NCI-H748 treated with DMSO at 0.1 percent for 48 hours (cell line): Measurements from ENCODE around the gene PALLD.

Experiments used
- DNase-seq: peaks from one replicate; lab custom pipeline; 2025; lab: John Stamatoyannopoulos, UW

Gene PALLD

DNA sequence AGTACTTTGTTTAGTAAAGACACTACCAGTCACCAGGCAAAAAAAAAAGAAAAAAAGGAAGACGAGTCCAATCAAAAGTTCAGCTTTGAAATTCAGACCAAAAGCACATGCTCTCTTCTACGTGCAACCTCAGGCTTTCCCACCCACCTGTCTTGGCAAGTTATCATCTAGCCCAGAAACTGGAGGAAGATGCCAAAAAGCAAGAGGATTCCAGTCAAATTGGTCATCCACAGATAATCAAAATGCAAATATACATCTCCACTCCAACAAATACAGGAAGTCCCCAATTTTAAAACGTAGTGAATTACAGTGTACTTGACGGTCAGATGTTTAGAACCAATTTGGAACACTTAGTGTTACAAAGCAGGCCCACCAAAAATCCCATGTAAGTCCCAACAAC lies 96.5 kb downstream of the PALLD start:
- no peak for DNase-seq

GRCh38 chr4:168594121-168594520 lies 97.3 kb downstream of the PALLD start:
- DNase-seq: no peak

DNA sequence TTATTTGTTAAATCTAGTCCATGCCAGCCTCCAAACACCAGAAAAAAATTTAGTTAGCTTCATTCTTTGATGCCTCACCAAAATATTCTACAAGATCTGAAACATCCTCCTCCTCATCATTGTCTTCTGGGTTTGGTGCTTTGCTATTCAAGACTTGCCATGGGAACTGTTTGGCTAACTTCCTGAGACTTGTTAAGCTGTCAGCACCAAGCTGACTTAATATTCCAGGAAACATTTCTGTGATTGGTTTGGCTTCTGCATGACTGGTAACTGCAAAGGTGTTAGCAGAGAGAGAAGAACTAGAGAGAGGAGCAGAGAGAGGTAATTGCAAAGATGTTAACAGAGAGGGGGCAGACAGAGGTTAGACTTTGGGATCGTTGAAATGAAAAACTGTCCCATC lies 101.3 kb downstream of the PALLD start:
- no peak for DNase-seq

- no peak for DNase-seq
These were observed 104.1 kb downstream of the PALLD start for GRCh38 chr4:168600796-168601583.

- DNase-seq: no peak
These were observed 105.0 kb downstream of the PALLD start for GRCh38 chr4:168601899-168602298.

- DNase-seq: no peak
These were observed 107.9 kb downstream of the PALLD start for GRCh38 chr4:168604496-168605373.

- no peak for DNase-seq
These were observed 108.6 kb downstream of the PALLD start for GRCh38 chr4:168605411-168605810.

- no peak for DNase-seq
These were observed 110.4 kb downstream of the PALLD start for GRCh38 chr4:168607215-168607614.

GRCh38 chr4:168608771-168609170 lies 111.9 kb downstream of the PALLD start:
- no peak for DNase-seq

- DNase-seq: no peak
These were observed 112.5 kb downstream of the PALLD start for GRCh38 chr4:168609369-168609768.

DNA sequence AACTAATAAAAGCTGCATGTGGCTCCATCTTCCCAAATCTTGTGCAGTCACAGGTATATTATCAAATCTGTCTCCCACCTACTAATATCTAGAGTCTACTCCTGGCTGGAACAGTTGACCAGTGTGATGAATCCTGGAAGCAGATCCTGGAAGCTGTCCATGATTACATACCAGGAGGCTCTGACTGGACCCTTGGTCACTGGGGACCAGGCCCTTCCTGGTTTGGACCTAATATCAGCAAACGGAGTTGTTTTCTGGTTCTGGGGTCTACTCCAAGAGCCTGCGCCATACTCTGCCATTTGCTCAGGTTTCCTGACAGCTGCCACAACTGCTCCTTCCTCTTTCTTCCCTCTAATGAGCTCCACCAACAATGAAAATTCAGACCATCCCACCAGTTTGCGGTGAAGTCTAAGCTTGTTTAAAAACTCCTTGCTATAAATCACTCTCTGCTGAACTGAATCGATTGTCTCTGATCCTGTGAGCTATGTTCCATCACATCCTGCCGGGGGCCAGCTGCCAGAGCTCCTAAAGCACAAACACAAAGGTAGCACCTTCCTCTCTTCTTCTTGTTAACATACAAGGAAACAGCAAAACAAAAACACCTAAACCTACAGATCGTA lies 114.2 kb downstream of the PALLD start:
- no peak for DNase-seq

GRCh38 chr4:168612450-168613135 lies 115.7 kb downstream of the PALLD start:
- no peak for DNase-seq

GRCh38 chr4:168613869-168614268 lies 117.0 kb downstream of the PALLD start:
- DNase-seq: no peak

DNA sequence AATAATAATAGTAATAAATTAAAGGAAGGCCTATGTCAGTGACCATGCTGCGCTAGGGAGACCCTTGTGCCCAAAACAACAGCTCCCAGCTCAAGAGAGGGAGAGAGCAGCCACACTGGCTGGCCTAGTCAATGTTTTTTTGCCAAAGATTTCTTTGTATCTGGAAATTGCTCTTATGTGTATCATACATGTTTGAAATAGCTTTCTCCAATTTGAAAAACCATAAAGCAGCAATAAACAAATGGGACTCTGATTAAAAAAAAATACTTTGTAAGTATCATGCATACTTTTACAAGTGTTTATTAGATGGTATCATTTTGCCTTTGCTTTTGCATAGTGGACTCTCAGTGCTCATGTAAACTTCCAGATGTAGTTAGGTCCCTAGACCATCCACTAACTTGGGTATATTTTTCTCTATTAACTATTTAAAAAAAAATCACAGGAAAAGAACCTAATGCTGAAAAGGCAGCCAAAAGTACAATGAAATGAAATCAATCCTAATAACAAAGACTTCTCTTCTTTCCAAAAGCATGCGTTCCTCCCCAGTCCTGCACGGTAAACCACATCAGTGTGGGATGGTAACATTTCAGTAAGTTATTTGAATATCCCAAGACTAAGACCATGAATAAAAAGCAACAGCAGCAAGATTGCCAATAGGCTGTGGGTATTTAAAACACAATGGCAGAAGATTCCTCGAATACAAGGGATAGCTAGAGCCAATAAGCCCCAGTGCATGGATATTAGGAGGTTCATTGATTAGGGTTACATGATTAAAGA lies 117.6 kb downstream of the PALLD start:
- DNase-seq: no peak

GRCh38 chr4:168615294-168616065 lies 118.6 kb downstream of the PALLD start:
- no peak for DNase-seq

DNA sequence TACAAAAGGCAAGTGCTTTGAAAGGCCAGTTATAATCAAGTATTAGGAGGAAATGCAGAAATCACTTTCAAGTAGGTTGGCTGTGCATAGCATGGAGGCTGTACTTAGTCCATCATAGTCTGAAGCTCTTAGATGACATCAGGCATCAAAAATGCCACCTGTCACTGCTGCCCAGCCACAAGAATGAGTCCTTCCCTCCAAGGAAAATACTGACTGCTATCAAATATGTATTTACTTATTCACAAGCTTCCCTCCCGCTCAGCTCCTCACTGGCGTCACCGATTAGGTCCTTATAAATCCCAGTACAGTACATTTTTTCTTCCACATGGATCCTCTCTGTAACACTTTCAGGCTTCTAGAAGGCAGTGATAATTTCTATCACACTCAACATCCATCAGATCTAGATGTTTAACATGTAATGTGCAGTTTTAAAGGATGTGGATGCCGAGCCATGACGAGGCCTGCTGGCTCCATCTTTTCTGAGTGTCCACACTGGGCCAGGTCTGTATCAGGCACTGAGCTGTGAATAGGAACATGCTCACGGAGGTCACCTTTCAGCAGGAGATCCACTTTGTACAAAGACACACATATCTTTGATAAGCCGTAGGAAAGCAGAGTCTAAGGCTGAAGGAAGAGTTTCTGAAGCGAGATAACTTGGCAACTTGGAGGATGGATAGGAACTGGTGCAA lies 121.9 kb downstream of the PALLD start:
- no peak for DNase-seq

DNA sequence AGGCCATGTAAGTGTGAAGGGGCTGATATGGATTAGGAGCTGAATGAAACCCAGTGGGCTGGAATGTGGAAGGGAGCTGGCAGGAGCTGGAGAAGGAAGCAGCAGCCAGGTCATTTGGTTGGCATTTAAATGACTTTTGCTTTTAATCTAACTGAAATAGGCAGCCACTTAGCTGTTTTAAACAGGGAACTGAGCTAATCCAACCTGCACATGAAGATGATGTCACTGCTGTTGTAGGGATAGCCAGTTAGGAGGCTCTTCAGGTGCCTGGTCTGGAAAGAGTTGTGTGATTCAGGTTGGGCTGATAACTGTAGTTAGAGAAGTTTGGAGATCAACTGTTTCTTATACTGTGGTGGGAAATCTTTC lies 122.4 kb downstream of the PALLD start:
- no peak for DNase-seq

- no peak for DNase-seq
These were observed 125.1 kb downstream of the PALLD start for GRCh38 chr4:168621806-168622589.

DNA sequence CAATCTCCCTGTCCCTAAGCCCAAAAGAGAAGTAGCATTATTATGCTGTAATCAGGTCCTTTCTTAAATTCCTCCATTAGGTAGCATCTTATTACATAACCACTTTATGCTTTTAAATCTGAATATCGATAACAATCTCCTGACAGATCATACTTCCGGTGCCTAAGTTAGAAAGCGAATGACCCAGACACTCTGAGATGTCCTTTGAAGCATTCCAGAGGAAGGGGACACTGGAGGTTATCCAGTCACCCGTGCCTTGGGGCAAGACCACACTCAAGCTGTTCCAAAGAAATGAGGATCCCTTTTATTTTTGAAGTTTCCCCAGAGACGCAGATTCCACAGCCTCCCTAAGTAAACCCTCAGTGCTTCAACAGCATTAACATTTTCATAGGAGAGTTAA lies 125.7 kb downstream of the PALLD start:
- DNase-seq: no peak
